Measurements from ENCODE around the gene SLC29A4.
"Not testable (repeated sequence)": the region's sequence is repeated elsewhere in the genome, so short reads cannot be mapped to it uniquely, and the experiment has no call there.

The SLC29A4 gene

GRCh38 chr7:5282543-5283316 lies at the start of gene SLC29A4:
Gene SLC29A4, plus strand, starts transcription at chr7:5282943. Its CDS starts 4,874 bp downstream, at chr7:5287817.
- no peak for DNase-seq (ENCODE audit: low read depth)

GRCh38 chr7:5234852-5235831 lies 47.6 kb upstream of the SLC29A4 start:
- no peak for DNase-seq (ENCODE audit: low read depth)

GRCh38 chr7:5237286-5237685 lies 45.5 kb upstream of the SLC29A4 start:
- DNase-seq (ENCODE audit: low read depth), result no peak

GRCh38 chr7:5238500-5238899 lies 44.2 kb upstream of the SLC29A4 start:
- no peak for DNase-seq (ENCODE audit: low read depth)

GRCh38 chr7:5243261-5243660 lies 39.5 kb upstream of the SLC29A4 start:
- DNase-seq (ENCODE audit: low read depth), result no peak

GRCh38 chr7:5248201-5248885 lies 34.4 kb upstream of the SLC29A4 start:
- no peak for DNase-seq (ENCODE audit: low read depth)

DNA sequence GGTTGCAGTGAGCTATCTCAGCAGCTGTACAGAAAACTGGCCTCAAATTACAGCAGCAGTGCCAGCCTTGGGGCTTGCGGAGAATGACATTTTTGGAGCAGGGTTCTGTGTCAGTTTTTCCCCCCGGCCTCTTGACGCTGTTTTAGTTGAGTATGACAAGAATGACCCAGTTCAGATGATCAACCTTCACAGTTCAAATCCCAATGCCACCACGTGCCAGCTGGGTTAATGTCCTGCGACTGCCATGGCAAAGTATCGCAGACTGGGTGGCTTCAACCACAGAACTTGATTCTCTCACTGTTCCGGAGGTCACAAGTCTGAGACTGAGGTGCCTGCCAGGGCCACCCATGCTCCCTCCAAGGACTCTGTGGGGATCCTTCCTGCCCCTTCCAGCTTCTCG lies 32.0 kb upstream of the SLC29A4 start:
- DNase-seq (ENCODE audit: low read depth), result not testable (repeated sequence)

GRCh38 chr7:5253529-5253928 lies 29.2 kb upstream of the SLC29A4 start:
- not testable (repeated sequence) for DNase-seq (ENCODE audit: low read depth)

- DNase-seq (ENCODE audit: low read depth), result not testable (repeated sequence)
Observed at GRCh38 chr7:5254371-5254770, 28.4 kb upstream of the SLC29A4 start.

GRCh38 chr7:5255832-5256231 lies 26.9 kb upstream of the SLC29A4 start:
- DNase-seq (ENCODE audit: low read depth), result no peak

- not testable (repeated sequence) for DNase-seq (ENCODE audit: low read depth)
Observed at GRCh38 chr7:5260530-5261068, 22.1 kb upstream of the SLC29A4 start.

- not testable (repeated sequence) for DNase-seq (ENCODE audit: low read depth)
Observed at GRCh38 chr7:5263066-5263465, 19.7 kb upstream of the SLC29A4 start.

DNA sequence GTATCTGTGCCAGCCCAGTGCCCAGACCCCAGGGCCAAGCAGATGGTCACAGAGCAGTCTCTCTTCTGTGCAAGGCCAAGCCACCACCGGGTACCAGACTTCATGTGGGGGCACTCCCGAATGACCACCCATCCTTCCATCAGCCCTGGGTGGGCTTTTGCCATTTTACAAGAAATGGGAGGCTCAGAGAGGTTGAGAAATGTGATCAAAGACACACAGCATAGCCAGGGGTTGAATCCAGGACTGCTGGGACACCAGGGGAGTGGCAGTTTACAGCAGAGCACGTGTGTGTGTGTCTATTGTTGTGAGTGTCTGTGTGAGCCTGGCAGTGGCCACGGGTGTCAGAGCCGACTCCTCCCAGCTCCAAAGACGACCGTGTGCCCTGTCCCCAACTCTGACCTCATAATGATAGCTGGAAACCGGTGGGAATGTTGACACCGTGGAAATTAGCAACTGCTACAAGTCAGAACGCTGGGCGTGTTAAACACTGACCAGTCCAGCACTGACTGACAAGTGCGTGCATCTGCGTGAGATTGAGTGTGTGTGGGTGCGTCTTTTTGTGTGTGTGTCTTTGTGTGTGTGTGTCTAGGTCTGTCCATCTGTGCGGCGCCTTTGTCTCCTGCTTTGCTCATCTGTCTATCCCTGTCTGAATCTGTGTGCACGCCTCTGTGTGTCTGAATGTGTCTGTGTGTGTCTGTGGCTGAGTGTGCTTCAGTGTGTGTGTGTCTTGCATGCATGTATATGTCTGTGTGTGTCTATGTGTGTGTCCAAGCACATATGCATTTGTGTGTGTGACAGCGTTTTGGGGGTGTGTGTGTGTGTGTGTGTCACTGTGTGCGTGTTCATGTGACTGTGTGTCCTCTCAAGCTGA lies 17.2 kb upstream of the SLC29A4 start:
- no peak for DNase-seq (ENCODE audit: low read depth)

DNA sequence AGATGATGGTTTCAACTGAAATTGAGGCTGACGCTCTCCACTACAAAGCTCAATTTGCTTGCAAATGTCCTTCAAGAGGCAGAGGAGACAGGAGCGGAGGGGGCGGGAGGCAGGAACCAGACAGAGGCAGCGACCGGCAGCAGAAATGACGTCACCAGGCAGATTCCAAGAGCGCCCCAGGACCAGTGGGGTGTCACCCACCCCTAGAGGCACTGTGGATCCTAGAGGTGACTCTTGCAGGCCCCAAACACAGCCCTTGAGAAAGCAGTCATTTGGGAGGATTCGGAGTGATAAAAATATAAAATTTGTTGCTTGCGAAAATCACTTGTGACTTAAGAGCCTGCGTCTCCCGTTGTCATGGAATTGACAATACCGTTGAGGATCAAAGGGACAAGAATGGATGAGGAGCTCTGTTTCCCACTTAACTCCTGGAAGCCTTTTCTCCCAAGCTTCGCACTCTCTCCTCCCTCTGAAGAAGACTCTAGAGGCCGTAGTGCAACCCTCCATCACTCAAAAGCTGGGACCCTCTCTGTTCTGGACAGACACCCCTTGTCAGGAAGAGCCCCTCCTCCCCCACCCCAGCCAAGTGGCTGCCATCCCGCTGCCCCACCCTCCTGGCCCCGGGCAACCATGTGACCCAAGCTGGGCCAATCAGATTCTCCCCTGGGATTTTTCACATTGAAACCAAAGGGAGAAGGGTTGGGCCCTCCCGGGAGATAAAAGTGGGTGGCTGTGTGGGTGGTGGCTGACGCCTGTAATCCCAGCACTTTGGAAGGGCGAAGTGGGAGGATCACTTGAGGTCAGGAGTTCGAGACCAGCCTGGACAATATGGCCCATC lies 16.3 kb upstream of the SLC29A4 start:
- DNase-seq (ENCODE audit: low read depth), result no peak

DNA sequence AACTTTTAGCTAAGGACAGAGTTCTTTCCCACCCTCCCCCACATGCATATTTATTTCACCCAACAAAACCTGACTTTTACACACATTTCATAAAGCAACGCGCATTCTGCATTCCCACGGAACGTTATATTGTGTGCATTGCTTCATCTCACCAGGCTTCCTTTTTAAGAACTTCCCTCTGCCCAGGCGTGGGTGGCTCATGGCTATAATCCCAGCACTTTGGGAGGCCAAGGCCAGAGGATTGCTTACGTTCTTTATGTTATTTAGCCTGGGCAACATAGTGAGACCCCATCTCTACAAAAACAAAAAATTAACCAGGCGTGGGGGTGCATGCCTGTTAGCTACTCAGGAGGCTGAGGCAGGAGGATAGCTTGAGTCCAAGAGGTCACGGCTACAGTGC lies 14.9 kb upstream of the SLC29A4 start:
- not testable (repeated sequence) for DNase-seq (ENCODE audit: low read depth)

DNA sequence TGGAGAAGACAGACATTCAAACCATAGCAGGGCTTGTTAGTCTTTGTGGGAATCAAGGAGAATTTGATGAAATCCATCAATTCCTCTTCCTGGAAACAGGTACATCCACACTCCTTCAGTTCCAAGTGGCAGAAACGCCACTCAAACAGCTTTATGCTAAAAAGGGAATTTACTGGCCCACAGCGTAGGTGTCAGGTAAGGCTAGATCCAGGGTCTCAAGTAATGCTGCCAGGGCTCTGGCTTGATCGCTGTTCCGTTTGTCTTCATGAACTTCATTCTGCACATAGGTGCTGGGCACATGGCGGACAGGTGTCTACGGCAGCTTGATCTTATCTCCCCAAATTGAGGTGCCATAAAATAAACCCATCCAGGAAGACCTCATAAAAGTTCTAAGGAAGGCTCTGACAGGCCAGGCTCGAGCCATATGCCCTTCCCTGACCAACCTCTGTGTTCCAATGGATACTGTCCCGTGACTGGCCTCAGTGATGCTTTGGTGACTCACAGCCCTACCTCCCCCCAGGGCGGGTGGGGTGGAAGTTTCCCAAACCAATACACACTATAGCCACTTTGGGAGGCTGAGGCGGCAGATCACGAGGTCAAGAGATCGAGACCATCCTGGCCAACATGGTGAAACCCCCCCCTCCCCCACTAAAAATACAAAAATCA lies 12.6 kb upstream of the SLC29A4 start:
- not testable (repeated sequence) for DNase-seq (ENCODE audit: low read depth)

- DNase-seq (ENCODE audit: low read depth), result no peak
Observed at GRCh38 chr7:5270788-5271187, 12.0 kb upstream of the SLC29A4 start.

DNA sequence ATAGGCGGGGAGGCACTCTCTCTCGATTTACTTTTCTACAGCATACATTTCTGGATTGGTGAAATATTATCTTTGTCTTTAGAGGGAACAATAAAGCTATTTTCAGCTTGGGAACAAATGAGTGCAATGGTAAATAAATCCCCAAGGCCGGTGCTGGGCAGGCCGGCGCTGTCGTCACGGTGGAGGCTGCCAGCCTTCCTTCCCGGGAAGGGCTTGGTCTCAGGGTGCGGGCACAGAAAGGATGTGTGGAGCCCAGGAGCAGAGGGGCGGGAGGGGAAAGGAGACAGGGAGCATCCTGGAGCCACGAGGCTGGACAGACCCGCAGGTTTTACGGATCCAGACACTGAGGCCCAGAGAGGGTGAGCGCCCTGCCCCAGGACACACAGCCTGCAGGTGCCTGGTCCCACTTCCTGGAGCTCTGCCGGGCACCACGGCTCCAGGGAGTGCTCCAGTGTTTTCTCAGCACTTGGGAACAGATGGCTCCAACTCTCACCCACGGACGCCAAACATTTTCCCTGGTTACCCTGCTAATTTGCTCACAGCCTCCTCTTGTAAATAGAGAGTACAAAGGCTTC lies 8.8 kb upstream of the SLC29A4 start:
- DNase-seq (ENCODE audit: low read depth), result not testable (repeated sequence)

- DNase-seq (ENCODE audit: low read depth), result no peak
Observed at GRCh38 chr7:5274441-5274840, 8.3 kb upstream of the SLC29A4 start.

Measured in stimulated activated CD8-positive, alpha-beta memory T cell treated with anti-CD3 and anti-CD28 coated beads, Interleukin-15, amount 100 ng/mL, for 1 hour (primary cell).